Measurements from ENCODE around the gene ACTR2. TPM values are rescaled to one million over a fixed set of nuclear protein-coding genes. Genes with fewer than 3 reads are reported as not detected.
A peak's percentile ranks its signal among the peaks of the same experiment; 100 is the strongest.

ACTR2 gene
- total RNA-seq, 1 experiment from 2014 or later: 199 TPM

GRCh38 chr2:65317841-65318240 is 90.2 kb downstream of the ACTR2 start (continued):
- TF ChIP-seq CTCF (IDR thresholded peaks at IDR 0.05 in 2 of 3, conservative IDR thresholded peaks at IDR 0.05 in 1 of 3; ENCODE audit: borderline replicate concordance in 1 of 3, insufficient read depth in 1 of 3, low read depth in 2 of 3, low read length in 2 of 3): no peak

- CTCF ChIA-PET: no interaction called here
- H3K27ac ChIP-seq (ENCODE audit: low read depth, low read length): peak overlapping the region; percentile 56; the same call in 1 of the 2 replicates
- TF ChIP-seq ZBTB33 (IDR thresholded peaks at IDR 0.05; ENCODE audit: extremely low read depth, insufficient replicate concordance, low read length) (no peak), CBX3 (IDR thresholded peaks at IDR 0.05; ENCODE audit: low read depth) (no peak), REST (IDR thresholded peaks at IDR 0.05; ENCODE audit: low read depth) (no peak), SRF (IDR thresholded peaks at IDR 0.05; ENCODE audit: low read depth) (no peak), RAD21 (IDR thresholded peaks at IDR 0.05; ENCODE audit: low read depth) (no peak), POLR2AphosphoS5 (IDR thresholded peaks at IDR 0.05; ENCODE audit: low read depth, low read length) (no peak), ATF3 (IDR thresholded peaks at IDR 0.05) (no peak), SP1 (IDR thresholded peaks at IDR 0.05; ENCODE audit: low read depth) (no peak), ELF1 (IDR thresholded peaks at IDR 0.05; ENCODE audit: borderline replicate concordance, low read depth) (no peak), MAX (IDR thresholded peaks at IDR 0.05) (no peak), POLR2A (IDR thresholded peaks at IDR 0.05; ENCODE audit: borderline replicate concordance, extremely low read depth, insufficient read depth, insufficient read length) (no peak), JUND (IDR thresholded peaks at IDR 0.05) (no peak), FOSL1 (IDR thresholded peaks at IDR 0.05; ENCODE audit: low read depth) (no peak), TCF7L2 (IDR thresholded peaks at IDR 0.05; ENCODE audit: borderline replicate concordance, extremely low read depth, insufficient read depth, insufficient read length) (no peak)
- H3K4me3 ChIP-seq (replicated peaks in 1 of 2; ENCODE audit: low read depth in 1 of 2, low read length in 2 of 2): no peak overlapping the region
- no peaks in the 10 kb centered on the region for H3K9me2 ChIP-seq (ENCODE audit: insufficient read depth)
- ATAC-seq (no peak), DNase-seq (ENCODE audit: low read depth, low spot score) (no peak)
- RAD21 ChIA-PET (ENCODE audit: low non-redundant PET in 1 of 2, low total read pairs in 2 of 2, uncharacterized antibody in 2 of 2, unreplicated experiment in 2 of 2): interaction anchor here in 1 of 2 experiments (0.5 kb wide), 1 partner anchor 44 kb away, joined by 3 read pairs; no protein-coding TSS in a partner anchor
- POLR2A ChIA-PET: no interaction called here
- intact Hi-C loops (cut with micrococcal nuclease): no loop called here
- H3K4me2 ChIP-seq (ENCODE audit: low read length): peak overlapping the region; percentile 68
- no peaks in the 10 kb centered on the region for H4K20me1 ChIP-seq (ENCODE audit: insufficient read depth)
- peaks cover 5 to 21% of the 10 kb centered on the region in 2 experiments; a peak in 3 of 4 replicates for H3K36me3 ChIP-seq (ENCODE audit: control insufficient read depth in 1 of 2, insufficient read depth in 2 of 2, low read length in 2 of 2)
- H3K4me1 ChIP-seq (ENCODE audit: control insufficient read depth in 1 of 2, insufficient read depth in 2 of 2, low read length in 2 of 2): peaks cover 18 to 40% of the 10 kb centered on the region in 2 experiments
- H3K9ac ChIP-seq (ENCODE audit: low read length): peak overlapping the region; percentile 52
- H3K27me3 ChIP-seq (ENCODE audit: insufficient read depth, low read length): no peaks in the 10 kb centered on the region
- H3K9me3 ChIP-seq (ENCODE audit: control insufficient read depth in 1 of 2, insufficient read depth in 1 of 2, low read depth in 1 of 2, low read length in 2 of 2): no peaks in the 10 kb centered on the region
- no TSS peak for BruUV-seq (replicated peaks)
- H2AFZ ChIP-seq (ENCODE audit: low read depth, low read length, poor library complexity, severe bottlenecking): no peak overlapping the region
- peaks cover 8% of the 10 kb centered on the region; the same call in 1 of the 2 replicates for H3K79me2 ChIP-seq (ENCODE audit: insufficient read depth, low read length)
Measured at GRCh38 chr2:65319072-65319673, 91.5 kb downstream of the ACTR2 start.
